Subcutaneous adipose tissue (tissue), 4 donors: ENCODE data around the gene CAPN7. TPM values are rescaled to one million over a fixed set of nuclear protein-coding genes. Genes with fewer than 3 reads are reported as not detected.

Experiments
- total RNA-seq, 4 donors: library from RNA; depleted of rRNA; stranded (reverse); fragments of >200 nt; gene quantifications; one replicate each; pipeline ENCODE4 v1.1.0, GENCODE V29; 2016
- TF ChIP-seq, protein P1 (sequence below): fragments of 450-650 bp; IDR thresholded peaks from one replicate; pipeline ENCODE4 v1.5.1; 2016; ENCODE audit warnings: low read depth, mild to moderate bottlenecking, control low read depth, antibody characterized with exemption, moderate library complexity

Gene CAPN7
- total RNA-seq, 4 donors from 2014 or later, result 69.1 to 79.5 (median 77.4) TPM

DNA sequence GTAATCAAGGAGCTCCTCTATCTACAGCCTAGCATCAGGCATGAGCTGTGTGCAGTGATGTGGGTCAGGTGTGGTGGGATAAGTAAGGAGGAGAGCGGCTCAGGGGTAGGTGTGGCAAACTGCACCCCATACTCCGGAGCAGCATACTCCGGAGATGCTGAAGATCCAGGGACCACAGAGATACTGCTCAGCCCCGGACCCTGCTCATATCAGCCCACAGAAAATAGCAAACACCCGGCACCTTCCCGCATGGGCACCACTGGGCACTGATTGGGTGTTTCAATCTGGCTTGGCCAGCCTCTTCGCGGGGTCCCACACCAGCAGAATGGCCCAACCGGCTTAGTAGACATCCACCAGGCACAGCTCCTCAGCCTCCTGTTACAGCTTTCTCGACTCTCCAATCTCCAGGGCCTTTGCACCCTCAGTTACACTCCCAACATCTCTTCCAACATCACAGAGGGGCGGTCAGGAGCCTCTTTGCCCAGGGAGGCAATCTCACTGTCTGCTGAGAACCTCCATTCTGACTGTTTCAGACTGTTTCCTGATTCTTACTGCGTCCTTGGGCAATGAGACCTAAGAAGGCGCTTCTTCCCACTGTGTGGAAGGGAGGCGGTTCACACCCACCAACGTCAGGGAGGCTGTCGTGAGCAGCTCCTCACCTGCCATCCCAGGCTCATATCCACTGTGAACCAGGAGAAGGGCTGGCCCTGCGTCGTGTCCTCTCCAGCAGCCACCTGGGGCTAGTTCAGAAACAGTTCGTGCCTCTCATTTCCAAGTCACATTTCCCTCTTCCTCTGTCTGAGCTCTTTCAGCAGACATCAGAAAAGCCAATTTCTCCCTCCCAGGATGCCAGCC is 59.8 kb downstream of the CAPN7 start:
- TF ChIP-seq, protein P1, sequence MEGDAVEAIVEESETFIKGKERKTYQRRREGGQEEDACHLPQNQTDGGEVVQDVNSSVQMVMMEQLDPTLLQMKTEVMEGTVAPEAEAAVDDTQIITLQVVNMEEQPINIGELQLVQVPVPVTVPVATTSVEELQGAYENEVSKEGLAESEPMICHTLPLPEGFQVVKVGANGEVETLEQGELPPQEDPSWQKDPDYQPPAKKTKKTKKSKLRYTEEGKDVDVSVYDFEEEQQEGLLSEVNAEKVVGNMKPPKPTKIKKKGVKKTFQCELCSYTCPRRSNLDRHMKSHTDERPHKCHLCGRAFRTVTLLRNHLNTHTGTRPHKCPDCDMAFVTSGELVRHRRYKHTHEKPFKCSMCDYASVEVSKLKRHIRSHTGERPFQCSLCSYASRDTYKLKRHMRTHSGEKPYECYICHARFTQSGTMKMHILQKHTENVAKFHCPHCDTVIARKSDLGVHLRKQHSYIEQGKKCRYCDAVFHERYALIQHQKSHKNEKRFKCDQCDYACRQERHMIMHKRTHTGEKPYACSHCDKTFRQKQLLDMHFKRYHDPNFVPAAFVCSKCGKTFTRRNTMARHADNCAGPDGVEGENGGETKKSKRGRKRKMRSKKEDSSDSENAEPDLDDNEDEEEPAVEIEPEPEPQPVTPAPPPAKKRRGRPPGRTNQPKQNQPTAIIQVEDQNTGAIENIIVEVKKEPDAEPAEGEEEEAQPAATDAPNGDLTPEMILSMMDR, result no peak

DNA sequence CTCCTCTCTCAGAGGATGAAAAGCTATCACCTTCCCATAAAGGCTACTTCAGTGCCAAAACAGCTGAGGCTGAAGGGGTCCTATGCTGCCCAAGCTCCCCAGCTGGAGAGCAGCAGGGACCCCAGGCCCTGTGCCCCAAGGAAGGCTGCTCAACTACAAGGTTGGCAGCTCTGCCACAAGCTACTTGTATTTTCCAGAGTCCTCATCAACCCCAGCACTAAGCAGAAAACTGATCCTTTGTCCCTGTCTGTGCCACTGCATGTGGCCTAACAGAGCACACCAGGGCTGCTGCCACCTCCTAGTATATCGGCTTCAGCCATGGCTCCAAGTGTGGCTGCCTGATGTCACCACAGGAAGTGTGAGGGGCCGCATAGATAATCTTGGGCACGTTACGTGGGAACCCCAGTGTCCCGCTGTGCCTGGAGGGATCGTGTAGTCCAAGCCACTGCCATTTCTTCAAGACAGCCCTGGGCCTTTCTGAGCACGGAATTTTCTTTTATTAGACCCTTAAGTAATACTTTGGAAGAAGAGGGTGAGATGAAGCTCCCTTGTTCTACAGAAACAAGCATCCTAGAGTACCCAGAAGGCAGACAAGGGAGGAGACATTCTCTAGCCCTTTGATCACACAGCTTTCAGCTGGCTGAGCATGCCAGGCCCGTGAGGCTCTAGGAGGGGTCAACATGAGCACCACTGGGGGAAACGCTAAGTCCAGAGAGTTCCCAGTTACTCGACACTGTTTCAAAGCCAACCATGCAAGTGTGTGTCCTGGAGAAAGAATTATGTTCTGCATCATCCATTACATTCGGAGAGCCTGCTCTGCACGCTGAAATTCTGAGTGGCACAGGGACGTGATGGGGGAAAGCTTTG is 60.7 kb downstream of the CAPN7 start:
- TF ChIP-seq, protein P1, result no peak

DNA sequence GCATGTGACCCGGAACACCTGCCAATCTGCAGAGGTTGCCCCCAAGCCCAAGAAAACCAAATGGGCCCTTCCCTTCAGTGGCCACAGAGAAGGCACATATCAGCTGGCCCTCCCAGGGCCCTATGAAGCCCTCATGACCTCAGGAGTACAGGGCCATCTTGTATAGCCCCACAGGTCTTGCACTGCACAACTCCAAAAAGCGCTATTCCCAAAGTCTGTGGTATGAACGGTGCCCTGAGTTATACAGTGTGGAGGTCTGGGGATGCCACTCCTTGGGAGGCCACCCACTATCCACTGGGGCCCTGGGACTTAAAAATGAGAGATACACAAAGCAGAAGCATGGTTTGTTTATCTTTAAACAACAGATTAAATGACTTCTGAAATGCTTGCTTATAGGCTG is 61.5 kb downstream of the CAPN7 start:
- TF ChIP-seq, protein P1, result no peak

DNA sequence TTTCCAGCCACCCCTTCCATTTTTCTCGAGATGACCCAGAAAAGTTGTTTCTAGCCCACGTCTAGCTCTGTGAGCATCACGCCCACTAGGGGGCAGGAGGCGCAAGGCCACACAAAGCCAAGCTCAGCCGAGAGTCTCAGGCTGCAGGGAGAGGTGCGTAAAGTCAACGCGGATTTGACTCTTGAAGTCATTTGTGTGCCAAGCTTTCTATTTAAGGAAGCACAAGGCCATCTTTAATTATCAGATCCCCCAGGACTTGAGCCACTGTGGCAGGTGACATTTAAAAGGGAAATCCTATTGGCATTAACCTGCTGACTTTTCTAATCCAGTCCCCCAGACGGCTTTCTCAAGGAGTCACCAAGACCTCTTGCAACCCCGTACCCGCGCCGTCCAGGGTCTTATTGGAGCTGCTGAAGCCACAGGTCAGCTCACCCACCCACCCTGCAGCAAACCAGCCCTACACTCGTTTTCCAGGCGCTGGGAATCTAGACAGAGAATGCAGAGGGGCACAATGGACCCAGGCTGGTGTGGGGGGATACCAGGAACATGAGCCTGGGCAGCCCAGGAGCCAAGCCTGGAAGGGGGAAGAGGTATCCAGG is 62.1 kb downstream of the CAPN7 start:
- TF ChIP-seq, protein P1, result no peak

DNA sequence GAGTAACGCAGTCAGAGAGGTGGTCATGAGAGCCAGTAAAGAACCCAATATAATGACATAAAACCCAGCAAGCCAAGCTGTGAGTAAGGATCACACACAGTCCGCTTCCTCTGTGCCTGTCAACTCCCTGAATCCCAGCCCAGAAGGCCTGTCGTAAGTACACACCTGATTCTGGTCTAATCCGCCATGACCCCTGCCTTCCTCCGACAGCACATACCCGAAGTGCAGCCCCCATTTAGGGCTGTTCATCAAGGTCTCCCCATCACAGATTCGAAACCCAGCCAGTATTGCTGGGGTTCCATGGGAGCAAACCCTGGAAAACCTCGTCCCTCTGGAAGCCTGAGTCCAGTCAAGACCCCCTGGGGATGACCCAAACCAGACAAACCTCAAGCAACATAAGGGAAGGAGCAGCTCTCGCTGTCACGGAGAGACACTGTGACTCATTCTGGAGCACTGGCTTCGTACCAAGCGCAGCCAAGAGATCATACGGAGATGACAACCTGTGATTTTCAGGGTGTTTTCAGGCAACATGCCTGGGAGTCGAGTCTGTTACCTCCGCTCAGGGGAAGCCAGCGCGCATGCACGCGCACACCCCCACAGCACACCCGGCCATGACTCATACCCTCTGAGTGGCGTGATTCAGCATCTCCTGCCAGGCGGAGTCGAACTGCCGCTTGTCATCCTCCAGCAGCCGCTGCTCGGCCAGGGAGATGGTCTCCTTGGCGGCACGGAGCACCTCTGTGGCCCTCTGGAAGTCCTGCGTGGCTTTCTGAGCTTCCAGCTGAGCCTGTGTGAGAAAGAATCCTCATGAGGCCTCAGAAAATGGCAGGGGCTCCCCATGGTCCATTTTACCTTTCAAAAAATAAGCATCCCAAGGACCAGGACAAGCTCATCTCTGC is 63.3 kb downstream of the CAPN7 start:
- TF ChIP-seq, protein P1, result no peak

DNA sequence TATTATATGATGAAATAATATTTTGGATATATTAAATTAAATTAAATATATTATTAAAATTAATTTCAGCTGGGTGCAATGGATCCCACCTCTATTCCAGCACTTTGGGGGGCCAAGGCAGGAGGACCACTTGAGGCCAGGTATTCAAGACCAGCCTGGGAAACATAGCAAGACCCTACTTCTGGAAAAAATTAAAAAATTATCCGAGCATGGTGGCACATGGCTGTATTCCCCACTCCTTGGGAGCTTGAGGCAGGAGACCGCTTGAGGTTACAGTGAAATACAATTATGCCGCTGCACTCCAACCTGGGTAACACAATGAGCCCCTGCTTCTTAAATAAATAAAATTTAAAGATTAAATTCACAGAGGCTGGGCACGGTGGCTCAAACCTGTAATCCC is 65.0 kb downstream of the CAPN7 start:
- TF ChIP-seq, protein P1, result no peak
